HEK293T (cell line): ENCODE measurements around the gene IER5.

Experiments used
- ELF4 ChIP-seq: fragments of 450-650 bp; IDR thresholded peaks from 2 replicates; pipeline ENCODE4 v1.6.1; 2017; ENCODE audit warnings: antibody characterized with exemption
- FOXA1 ChIP-seq: fragments of 450-650 bp; IDR thresholded peaks from 2 replicates; pipeline ENCODE4 v1.6.1; 2016; ENCODE audit warnings: mild to moderate bottlenecking
- FOXM1 ChIP-seq: fragments of 450-650 bp; IDR thresholded peaks from 2 replicates; pipeline ENCODE4 v1.6.1; 2017; ENCODE audit warnings: mild to moderate bottlenecking, borderline replicate concordance
- SUZ12 ChIP-seq: fragments of 450-650 bp; IDR thresholded peaks from 2 replicates; pipeline ENCODE4 v1.6.1; 2016; ENCODE audit warnings: mild to moderate bottlenecking

GRCh38 chr1:181092056-181092455 is 3.6 kb downstream of the IER5 start:
- TF ChIP-seq FOXA1 (no peak), FOXM1 (no peak), SUZ12 (no peak), ELF4 (no peak)
